GM19351 (cell line): ENCODE results near the gene PIK3R5.
"Not testable (repeated sequence)": the region's sequence is repeated elsewhere in the genome, so short reads cannot be mapped to it uniquely, and the experiment has no call there.

Experiments
- ATAC-seq: cut with Tn5 transposase; IDR thresholded peaks from one replicate; pipeline ENCODE4 v1.9.1; 2021; ENCODE audit warnings: mild to moderate bottlenecking, moderate library complexity; ENCODE audit not compliant: unreplicated experiment

Gene PIK3R5

DNA sequence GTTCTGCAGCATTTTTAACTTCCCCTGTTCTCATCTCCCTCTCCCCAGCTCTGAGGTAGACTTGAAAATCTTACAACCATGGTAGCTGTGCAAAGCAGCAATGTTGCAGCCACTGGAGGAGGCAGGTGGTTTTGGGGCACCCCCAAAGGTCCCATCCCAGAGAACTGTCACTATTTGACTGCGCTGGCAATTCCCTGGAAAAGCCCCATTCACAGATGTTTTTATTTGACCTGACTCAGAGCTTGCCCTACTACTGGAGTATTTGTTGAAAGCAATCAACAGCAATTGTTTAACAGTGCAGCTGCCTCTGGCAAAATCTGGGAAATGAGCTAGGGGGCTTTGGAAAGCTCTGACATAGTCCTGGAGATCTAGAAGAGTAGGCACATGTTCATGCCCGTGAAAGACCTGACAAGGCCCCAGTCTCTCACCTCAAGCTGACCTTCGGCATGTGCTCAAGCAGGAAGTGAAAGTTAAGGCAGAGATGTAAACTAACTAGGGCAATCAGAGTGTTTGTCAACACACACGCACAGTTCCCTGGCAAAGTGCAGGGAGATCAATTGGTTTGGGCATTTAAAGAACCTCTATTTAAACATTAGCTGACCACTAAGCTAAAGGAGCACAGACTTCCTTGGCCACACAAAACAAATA, 19.7 kb upstream of the PIK3R5 start:
- ATAC-seq = peak; percentile 44

DNA sequence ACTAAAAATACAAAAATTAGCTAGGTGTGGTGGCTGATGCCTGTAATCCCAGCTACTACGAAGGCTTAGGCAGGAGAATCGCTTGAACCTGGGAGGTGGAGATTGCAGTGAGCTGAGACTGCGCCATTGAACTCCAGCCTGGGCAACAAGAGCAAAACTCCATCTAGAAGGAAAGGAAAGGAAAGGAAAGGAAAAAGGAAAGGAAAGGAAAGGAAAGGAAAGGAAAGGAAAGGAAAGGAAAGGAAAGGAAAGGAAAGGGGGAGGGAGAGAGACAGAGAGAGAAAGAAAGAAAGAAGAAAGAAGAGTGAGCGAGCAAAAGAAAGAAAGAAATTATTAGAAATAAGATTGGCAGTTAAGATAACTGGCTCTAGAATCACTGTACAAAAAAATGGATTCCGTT, 18.7 kb upstream of the PIK3R5 start:
- ATAC-seq = not testable (repeated sequence)

DNA sequence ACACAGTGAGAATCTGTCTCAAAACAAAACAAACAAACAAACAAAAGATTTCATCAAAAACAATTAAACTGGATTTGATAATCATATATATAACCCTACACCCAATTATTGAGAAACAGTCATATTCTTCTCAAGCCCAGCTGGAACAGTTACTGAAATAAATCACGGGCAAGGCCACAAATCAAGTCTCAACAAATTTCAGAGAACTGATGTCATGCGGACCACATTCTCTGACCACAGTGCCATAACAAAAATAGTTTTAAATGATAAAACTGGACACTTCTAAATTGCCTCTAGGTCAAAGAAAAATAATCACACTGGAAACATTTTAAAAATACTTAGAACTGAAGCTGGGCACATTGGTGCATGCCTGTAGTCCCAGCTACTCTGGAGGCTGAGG, 15.9 kb upstream of the PIK3R5 start:
- no peak for ATAC-seq

DNA sequence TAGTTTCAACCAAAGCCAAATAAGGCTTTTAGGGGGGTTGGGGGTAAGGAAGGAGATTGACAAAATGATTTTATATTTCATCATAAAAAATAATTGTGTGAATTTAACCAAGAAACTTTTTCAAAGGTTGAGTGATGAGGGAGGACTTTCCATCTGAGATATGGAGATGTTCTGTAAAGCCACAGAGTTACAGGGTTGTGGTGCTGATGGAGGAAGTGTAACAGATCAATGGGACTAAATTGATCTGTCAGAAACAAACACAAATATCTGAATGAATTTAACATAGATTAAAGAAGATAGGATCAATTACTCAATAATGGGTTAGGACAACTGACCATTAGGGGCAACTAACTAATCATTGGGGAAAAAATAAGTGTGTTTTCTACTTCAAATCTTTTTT, 14.2 kb upstream of the PIK3R5 start:
- ATAC-seq = no peak

DNA sequence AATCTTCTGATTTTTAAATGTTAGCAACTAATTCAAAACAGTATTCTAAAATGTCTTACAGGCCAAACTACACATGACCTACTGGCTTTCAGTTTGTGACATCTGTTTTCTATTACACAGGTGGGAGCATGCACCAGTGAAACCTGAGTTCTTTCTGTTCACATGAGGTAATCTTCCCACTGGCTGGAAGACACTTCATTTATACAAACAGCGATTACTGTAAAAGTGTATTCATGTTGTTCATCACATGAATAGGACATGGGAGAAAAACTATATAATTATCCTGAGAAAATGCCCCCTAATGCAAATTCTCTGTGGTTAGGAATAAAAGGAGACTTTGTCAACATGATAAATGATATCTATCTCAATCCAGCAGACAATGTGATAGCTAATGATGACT, 11.1 kb upstream of the PIK3R5 start:
- ATAC-seq = no peak

DNA sequence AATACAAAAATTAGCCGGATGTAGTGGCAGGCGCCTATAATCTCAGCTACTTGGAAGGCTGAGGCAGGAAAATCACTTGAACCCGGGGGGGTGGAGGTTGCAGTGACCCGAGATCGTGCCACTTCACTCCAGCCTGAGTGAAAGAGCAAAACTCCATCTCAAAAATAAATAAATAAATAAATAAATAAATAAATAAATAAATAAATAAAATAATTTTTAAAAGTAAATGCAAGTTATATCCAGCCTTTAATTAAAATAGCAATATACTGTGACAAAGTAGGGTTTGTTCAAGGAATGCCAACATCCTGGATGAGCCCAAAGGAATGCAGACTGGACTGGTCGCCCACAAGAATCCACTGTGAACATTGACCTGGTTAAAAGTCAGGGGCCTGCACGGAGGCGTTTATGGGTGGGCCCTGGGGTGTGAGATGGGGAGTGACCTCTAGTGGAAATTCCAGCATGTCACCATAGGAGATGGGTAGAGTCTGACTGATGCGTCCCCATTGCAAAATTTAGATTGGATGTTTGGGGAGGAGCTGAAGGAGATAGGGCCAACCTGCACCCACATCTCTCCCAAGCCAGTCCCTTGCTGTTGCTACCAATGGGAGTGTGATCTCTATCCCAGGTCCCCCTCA, 9.7 kb upstream of the PIK3R5 start:
- no peak for ATAC-seq

DNA sequence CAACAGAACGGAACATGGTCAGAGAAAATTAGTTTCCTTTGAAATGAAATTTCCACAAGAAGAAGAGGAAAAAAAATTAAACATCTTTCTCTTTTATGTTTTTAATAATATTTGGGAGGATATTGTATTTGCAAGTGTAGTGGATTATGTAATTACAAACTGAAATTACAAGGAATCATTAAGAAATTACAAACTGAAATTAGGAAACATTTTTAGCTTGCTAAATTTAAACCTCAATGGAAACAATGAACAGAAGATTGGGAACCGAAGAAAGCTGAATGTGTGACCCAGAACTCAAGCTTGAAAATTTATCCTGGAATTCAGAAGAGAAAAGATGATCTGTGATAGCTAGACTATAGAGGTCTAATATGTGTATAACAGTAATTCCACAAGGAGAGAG, 4.4 kb upstream of the PIK3R5 start:
- ATAC-seq = no peak

DNA sequence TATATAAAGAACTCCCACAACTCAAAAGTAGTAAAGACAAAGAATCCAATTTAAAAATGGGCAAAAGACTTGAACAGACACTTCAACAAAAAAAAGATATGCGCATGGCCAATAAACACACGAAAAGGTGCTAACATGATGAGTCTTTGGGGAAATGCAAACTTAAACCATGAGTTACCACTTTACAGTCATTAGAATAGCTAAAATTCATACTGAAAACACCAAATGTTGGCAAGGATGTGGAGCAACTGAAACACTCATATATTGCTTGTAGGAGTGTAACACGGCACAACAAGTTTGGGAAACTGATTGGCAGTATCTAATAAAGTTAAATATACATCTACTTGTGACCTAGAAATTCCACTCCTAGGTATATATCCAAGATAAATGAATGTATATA, 3.0 kb upstream of the PIK3R5 start:
- no peak for ATAC-seq

DNA sequence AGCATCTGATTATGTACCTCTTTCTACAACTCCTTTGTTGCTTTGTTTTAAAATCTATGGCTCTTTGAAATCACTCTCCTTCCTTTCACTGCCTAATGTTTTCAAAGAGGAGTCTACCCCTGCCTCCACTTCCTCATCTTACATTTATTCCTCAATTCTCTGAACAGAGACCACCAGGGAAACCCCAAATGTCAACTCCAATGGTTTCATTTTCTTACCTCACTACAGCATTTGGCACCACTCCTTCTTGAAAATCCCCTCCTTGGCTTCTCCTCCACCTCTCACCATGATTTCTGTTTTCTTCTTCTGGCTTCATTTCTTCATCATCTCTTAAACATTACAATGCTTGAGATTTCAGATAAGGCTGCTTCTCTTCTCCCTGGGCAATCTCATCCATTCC, 2.4 kb upstream of the PIK3R5 start:
- ATAC-seq = no peak

DNA sequence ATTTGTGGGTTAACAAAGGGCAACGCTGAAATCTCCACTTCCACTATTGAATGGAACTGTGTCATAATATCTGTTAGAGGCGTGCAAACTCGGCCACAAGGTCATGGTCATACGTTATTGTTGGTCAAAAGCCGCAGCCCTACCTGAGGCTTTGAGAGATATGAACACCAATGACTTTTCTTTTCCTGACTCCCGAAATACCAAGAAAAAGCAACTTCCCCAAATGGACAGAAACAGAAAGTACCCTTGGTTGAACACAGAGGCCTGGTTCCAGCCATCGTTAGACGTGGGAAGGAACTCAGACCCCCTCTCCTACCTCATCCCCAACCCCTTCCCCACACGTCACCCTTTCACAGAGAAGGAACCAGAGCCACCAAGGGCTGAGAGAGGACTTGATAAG, 1.4 kb upstream of the PIK3R5 start:
- ATAC-seq = no peak

DNA sequence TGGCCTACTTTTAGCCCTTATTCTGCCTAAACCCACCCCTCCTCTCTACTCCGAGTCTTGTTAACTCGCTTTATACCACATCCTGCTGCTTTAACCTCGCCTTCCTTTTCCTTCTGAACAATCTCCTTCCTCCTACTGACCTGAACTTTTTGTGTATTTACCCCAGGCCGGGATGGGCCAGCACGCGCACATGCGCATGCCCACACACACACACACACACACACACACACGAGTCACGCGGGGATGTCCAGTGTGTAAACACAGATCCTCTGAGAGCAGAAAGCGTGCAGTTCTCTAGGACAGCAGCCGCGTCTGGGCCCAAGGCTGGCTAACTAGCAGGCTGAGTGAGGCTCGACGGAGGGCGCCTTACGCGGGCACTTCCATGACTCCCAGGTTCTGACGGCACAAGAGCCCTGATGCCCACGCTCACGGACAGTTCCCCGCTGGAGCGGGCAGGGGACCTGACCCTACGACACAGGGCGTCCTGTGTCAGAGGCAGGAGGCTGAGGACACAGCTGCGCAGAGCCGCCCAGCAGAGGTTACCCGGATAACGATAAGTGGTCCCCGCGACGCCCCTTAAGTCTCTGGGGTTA, 610 bp downstream of the PIK3R5 start:
- peak; percentile 12 for ATAC-seq

DNA sequence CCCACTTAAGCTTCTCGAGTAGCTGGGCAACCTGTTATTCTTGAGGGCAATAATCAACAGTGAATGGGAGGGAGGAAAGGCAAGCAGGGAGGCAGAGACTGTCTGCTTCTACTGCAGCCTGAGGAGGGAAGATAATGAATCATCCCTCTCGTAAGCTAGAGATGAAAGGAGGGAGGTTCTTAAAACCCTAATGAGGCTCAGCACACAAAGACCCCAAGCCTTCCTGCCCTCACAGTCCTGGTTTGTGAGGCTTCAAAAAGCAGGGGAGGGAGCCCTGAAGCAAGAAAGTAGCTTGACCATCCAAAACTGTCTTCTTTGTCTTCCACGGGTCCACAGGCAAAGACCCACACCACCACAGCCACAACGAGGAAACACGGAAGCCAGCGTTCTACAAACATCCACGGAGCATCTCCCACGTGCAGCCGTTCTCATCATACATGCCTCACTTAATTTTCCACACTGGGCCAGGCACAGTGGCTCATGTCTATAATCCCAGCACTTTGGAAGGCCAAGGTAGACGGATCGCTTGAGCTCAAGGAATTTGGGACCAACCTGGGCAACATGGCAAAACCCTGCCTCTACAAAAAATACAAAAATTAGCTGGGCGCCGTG, 1.8 kb downstream of the PIK3R5 start:
- no peak for ATAC-seq

DNA sequence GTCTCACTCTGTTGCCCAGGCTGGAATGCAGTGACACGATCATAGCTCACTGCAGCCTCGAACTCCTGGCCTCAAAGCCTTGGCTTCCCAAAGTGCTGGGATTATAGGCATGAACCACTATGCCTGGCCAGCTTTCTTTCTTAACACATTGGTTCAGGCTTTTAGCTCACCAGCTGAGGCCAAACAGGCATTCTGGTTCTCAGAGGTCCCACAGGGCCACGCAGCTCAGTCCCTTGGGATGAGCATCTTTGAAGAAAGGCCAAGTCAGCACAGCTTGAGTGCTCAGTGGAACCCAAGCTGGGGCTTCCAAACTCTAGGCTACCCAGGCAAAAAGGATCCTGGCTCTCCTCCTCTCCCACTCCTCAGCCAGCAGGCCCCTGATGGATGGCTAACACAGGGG, 2.5 kb downstream of the PIK3R5 start:
- ATAC-seq = no peak

DNA sequence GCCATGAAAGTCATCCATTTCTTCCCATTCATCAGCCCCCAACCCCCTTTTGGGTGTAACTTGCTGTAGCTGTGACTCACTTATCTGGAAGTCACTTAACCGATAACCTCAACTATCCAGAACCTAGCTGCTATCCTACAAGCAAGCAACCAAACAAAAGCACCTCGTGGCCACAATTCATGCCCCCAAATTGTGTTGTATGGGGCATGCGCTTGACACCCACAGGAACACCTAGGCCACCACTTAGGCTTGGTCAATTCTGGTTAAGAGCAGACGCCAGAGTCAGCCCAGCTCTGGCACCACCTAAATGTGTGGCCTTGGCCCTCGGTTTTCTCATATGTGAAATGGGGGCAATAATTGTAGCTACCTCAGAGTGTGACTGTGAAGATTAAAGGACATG, 3.7 kb downstream of the PIK3R5 start:
- no peak for ATAC-seq

DNA sequence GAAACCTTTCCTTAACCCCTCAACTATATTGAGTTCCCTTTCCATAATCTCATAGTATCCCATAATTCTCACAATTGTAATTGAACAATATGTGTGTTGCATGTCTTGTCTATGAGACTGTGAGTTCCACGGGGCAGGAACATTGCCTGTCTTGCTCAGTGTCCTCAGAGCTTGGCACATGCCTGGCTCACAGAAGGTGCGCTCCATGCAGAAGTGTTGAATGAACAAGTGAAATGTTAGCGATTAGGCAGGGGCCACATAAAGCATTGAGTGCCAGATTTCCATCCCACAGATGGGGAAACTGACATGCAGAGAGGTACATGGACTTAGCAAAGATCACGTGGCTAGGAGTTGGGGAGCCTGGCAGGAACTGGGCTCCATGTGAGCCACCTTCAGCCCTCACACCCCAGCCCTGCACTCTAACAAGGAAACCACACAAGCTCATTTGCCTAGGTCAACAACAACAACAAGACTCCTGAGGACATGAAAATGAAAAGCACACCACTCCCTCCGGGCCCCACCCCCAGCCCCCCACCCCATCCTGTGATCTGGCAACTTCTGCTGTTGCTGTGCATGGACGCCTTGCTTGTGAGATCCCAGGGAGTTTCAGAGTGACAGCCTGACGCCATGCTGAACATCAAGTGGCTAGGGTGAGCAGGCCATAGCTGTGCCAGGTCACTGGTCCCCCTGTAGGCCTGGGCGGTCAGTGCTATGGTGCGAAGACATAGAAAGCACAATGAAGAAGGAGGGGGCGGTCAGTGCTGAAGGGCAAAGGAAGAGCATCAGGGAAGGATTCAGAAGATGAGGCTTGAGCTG, 5.0 kb downstream of the PIK3R5 start:
- ATAC-seq = no peak

DNA sequence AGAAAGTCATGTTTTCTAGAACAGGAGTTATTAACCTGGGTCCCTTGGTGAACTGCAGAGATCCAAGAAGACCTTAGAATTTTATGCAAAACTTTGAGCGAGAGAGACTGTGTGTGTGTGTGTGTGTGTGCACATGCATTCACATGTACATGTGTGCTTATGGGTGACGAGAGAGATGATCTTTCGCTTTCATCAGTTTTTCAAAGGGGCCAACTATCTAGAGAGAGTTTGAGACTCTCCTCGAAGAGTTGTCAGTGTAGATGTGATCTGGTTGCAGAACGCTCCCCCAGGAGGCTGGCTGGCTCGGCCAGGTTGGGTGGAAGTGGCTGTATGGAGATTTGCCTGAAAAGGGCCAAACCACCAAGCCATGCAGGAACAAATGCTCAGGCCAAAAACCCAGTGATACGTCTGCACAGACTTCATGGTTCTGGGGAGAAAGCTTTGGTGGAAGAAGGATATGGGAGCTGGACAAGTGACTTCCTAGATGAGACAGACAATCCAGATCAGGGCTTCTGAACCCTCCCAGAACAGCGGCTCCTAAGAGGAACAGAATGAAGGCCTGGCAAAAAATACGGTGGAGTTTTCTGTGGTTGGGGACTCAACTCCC, 6.1 kb downstream of the PIK3R5 start:
- ATAC-seq = no peak

DNA sequence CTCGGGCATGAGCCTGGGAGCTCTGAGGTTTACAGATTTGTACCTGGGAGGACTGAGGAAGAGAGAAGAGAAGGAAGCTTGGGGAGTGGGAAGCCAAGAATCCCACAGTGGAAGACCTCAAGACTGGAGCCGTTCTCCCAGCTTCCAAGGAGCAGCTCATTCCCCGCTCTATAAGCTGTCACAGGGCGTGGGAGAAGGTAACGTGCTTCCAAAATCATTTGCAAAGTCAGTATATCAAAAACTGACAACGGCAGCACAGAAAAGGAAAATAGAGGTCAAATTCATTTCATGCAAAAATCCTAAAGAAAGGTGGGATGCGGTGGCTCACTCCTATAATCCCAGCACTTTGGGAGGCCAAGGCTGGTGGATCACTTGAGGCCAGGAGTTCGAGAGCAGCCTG, 7.8 kb downstream of the PIK3R5 start:
- no peak for ATAC-seq

DNA sequence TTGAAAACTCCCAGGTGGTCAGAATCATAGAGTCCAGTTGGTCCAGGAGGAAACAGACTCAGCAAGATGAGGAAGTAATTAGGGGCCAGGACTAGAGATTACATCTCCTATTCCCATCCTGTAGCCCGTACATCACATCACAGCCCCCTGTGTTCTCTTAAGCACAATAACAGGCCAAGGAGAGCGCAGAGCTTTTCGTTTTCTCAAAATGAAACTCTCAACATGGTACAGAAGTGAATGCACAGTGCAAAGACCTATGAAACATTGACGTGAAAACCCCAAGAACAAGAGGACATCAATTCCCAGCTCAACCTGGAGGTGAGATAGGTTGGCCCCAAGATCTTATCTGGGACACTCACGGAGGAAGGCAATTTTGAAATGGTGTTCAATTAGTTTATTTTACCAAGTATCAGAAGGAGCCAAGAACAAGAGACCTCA, 9.0 kb downstream of the PIK3R5 start:
- ATAC-seq = peak; percentile 83

DNA sequence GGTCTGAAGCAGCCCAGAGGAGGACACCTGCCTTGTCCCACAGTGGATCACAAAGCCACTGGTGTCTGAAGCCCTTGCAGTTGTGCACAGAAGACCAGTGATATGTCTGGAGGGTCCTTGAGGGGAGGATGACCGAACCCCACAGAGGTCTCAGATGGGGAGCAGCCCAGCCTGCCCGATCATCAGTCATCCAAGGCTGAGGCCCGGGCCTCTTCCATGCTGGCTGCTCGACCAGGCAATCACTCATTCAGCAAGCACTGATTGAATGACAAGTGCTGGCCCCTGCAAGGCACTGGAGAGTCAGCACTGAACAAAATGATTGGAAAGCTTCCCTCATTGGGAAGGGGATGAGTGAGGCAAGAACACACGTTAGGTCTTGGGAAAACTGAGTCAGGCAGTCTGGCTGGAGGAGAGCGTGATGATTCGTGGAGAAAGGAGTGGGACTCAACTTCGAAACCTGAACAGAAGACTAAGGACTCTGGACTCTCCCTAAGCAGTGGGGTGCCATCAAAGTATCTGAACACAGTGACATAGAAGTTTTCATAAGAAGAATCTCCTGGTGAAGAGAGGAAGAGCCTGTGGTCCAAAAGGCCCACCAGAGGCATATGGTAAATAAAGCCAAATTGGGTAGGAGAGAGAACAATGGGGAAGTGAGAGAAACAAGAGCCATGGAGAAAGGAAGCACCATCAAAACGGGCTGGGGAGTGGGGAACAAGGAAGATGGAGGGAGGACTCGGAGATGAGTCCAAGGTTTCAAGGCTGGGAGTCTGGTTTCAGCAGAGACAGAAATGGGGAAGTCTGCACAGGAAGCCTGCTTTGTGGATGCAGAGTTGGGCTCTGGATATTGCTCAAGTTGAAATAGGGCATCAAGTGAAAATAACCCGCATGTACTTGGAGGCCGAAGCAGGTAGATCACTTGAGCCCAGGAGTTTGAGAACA, 10.2 kb downstream of the PIK3R5 start:
- no peak for ATAC-seq

DNA sequence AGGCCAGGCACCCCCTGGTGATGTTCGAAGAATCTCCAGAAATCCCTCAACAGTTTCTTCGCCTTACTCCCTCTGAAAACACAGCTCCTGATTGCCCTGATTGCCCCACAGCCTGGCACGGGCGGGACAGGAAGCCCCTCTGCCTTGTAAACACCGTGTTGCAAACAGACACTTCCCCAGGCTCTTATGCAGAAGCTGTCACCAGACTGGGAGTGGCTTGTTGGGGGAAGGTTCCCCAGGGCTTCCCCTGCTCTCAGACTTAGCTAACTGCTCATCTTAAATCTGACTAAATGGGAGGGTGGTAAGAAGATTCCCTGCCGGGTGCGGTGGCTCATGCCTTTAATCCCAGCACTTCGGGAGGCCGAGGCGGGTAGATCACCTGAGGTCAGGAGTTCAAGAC, 11.2 kb downstream of the PIK3R5 start:
- ATAC-seq = peak; percentile 58
